T47D (cell line): Measurements from ENCODE around the gene SLIT3.

Experiments
- DNase-seq, 2 experiments: peaks; one replicate each; pipeline versions ENCODE4 v3.0.0 to v3.0.0-alpha.2; 2011 to 2012; ENCODE audit warnings: low read depth in 1 of 2, low spot score in 1 of 2
- JUND ChIP-seq: IDR thresholded peaks from 2 replicates; pipeline ENCODE4 v1.6.1; 2012; ENCODE audit warnings: low read depth
- in situ Hi-C: cut with HindIII; loops from 2 replicates; pipeline ENCODE4 v1.10.0; 2016; ENCODE audit warnings: low sequenced_read_pairs, low pct_unique_long_range_greater_than_20kb

Gene SLIT3

GRCh38 chr5:168817591-168817990, 483.3 kb downstream of the SLIT3 start:
- in situ Hi-C loops: no loop called here
- TF ChIP-seq JUND: no peak

GRCh38 chr5:168816661-168817060, 484.3 kb downstream of the SLIT3 start:
- TF ChIP-seq JUND: no peak
- DNase-seq: no peak
- in situ Hi-C loops: no loop called here

More at GRCh38 chr5:168817591-168817990, 483.3 kb downstream of the SLIT3 start:
- DNase-seq: no peak

GRCh38 chr5:168813184-168813968, 487.6 kb downstream of the SLIT3 start:
- TF ChIP-seq JUND: no peak
- in situ Hi-C loops: no loop called here
- DNase-seq: no peak

- in situ Hi-C loops: no loop called here
- DNase-seq: no peak
- no peak for TF ChIP-seq JUND
These were observed 490.3 kb downstream of the SLIT3 start for GRCh38 chr5:168810641-168811040.

GRCh38 chr5:168809218-168809617, 491.7 kb downstream of the SLIT3 start:
- in situ Hi-C loops: no loop called here
- DNase-seq: no peak

GRCh38 chr5:168808051-168808616, 492.8 kb downstream of the SLIT3 start:
- no peak for TF ChIP-seq JUND

More at GRCh38 chr5:168809218-168809617, 491.7 kb downstream of the SLIT3 start:
- no peak for TF ChIP-seq JUND

GRCh38 chr5:168807287-168807686, 493.7 kb downstream of the SLIT3 start:
- no peak for TF ChIP-seq JUND
- in situ Hi-C loops: no loop called here

More at GRCh38 chr5:168808051-168808616, 492.8 kb downstream of the SLIT3 start:
- DNase-seq: no peak
- in situ Hi-C loops: no loop called here

GRCh38 chr5:168803541-168803940, 497.4 kb downstream of the SLIT3 start:
- in situ Hi-C loops: no loop called here
- DNase-seq: no peak
- no peak for TF ChIP-seq JUND

More at GRCh38 chr5:168807287-168807686, 493.7 kb downstream of the SLIT3 start:
- no peak for DNase-seq

- no peak for DNase-seq
- in situ Hi-C loops: no loop called here
These were observed 498.6 kb downstream of the SLIT3 start for GRCh38 chr5:168802337-168802736.

GRCh38 chr5:168801567-168801966, 499.4 kb downstream of the SLIT3 start:
- in situ Hi-C loops: no loop called here
- no peak for TF ChIP-seq JUND
- no peak for DNase-seq

More at GRCh38 chr5:168802337-168802736, 498.6 kb downstream of the SLIT3 start:
- no peak for TF ChIP-seq JUND

- no peak for DNase-seq
- TF ChIP-seq JUND: no peak
- in situ Hi-C loops: no loop called here
These were observed 500.2 kb downstream of the SLIT3 start for GRCh38 chr5:168800701-168801100.

- no peak for TF ChIP-seq JUND
- no peak for DNase-seq
- in situ Hi-C loops: no loop called here
These were observed 502.6 kb downstream of the SLIT3 start for GRCh38 chr5:168798065-168799023.
